Measurements from ENCODE around the gene SSRP1.
"Not testable (repeated sequence)": the region's sequence is repeated elsewhere in the genome, so short reads cannot be mapped to it uniquely, and the experiment has no call there.

Gene SSRP1

GRCh38 chr11:57368845-57369232 lies 33.1 kb upstream of the SSRP1 start:
- Histone ChIP-seq H3K4me1 (ENCODE audit: control insufficient read depth, insufficient read depth, low read length) (peaks cover 14% of the 10 kb centered on the region), H3K36me3 (ENCODE audit: control insufficient read depth, insufficient read depth, low read length) (no peaks in the 10 kb centered on the region), H3K9ac (ENCODE audit: low read depth, low read length) (no peak overlapping the region), H3K4me3 (ENCODE audit: low read depth, low read length) (no peak overlapping the region), H3K27me3 (ENCODE audit: control insufficient read depth, insufficient read depth, low read length) (peaks cover 3% of the 10 kb centered on the region), H3K9me3 (ENCODE audit: control insufficient read depth, insufficient read depth, low read length) (no peaks in the 10 kb centered on the region)

GRCh38 chr11:57368106-57368844 lies 32.6 kb upstream of the SSRP1 start:
- peaks cover 3% of the 10 kb centered on the region for H3K27me3 ChIP-seq (ENCODE audit: control insufficient read depth, insufficient read depth, low read length)
- H3K9ac ChIP-seq (ENCODE audit: low read depth, low read length), result no peak overlapping the region
- H3K4me1 ChIP-seq (ENCODE audit: control insufficient read depth, insufficient read depth, low read length), result peaks cover 14% of the 10 kb centered on the region

GRCh38 chr11:57364851-57365660 lies 29.4 kb upstream of the SSRP1 start:
- no peaks in the 10 kb centered on the region for H3K36me3 ChIP-seq (ENCODE audit: control insufficient read depth, insufficient read depth, low read length)
- no peak overlapping the region for H3K9ac ChIP-seq (ENCODE audit: low read depth, low read length)
- H3K4me3 ChIP-seq (ENCODE audit: low read depth, low read length), result no peak overlapping the region
- peaks cover 5% of the 10 kb centered on the region for H3K27me3 ChIP-seq (ENCODE audit: control insufficient read depth, insufficient read depth, low read length)
- H3K4me1 ChIP-seq (ENCODE audit: control insufficient read depth, insufficient read depth, low read length), result peaks cover 15% of the 10 kb centered on the region
- H3K9me3 ChIP-seq (ENCODE audit: control insufficient read depth, insufficient read depth, low read length), result no peaks in the 10 kb centered on the region

More at GRCh38 chr11:57368106-57368844, 32.6 kb upstream of the SSRP1 start:
- Histone ChIP-seq H3K36me3 (ENCODE audit: control insufficient read depth, insufficient read depth, low read length) (no peaks in the 10 kb centered on the region), H3K4me3 (ENCODE audit: low read depth, low read length) (no peak overlapping the region), H3K9me3 (ENCODE audit: control insufficient read depth, insufficient read depth, low read length) (no peaks in the 10 kb centered on the region)

GRCh38 chr11:57363131-57364080 lies 27.7 kb upstream of the SSRP1 start:
- Histone ChIP-seq H3K27me3 (ENCODE audit: control insufficient read depth, insufficient read depth, low read length) (peaks cover 5% of the 10 kb centered on the region), H3K9me3 (ENCODE audit: control insufficient read depth, insufficient read depth, low read length) (no peaks in the 10 kb centered on the region), H3K36me3 (ENCODE audit: control insufficient read depth, insufficient read depth, low read length) (no peaks in the 10 kb centered on the region), H3K4me1 (ENCODE audit: control insufficient read depth, insufficient read depth, low read length) (peaks cover 16% of the 10 kb centered on the region), H3K4me3 (ENCODE audit: low read depth, low read length) (no peak overlapping the region), H3K9ac (ENCODE audit: low read depth, low read length) (no peak overlapping the region)

- no peak overlapping the region for H3K4me3 ChIP-seq (ENCODE audit: low read depth, low read length)
- peaks cover 5% of the 10 kb centered on the region for H3K27me3 ChIP-seq (ENCODE audit: control insufficient read depth, insufficient read depth, low read length)
- no peaks in the 10 kb centered on the region for H3K9me3 ChIP-seq (ENCODE audit: control insufficient read depth, insufficient read depth, low read length)
- no peak overlapping the region for H3K9ac ChIP-seq (ENCODE audit: low read depth, low read length)
- H3K36me3 ChIP-seq (ENCODE audit: control insufficient read depth, insufficient read depth, low read length), result no peaks in the 10 kb centered on the region
- H3K4me1 ChIP-seq (ENCODE audit: control insufficient read depth, insufficient read depth, low read length), result peaks cover 16% of the 10 kb centered on the region
These were observed 26.2 kb upstream of the SSRP1 start for GRCh38 chr11:57361926-57362325.

GRCh38 chr11:57361420-57361819 lies 25.7 kb upstream of the SSRP1 start:
- H3K9me3 ChIP-seq (ENCODE audit: control insufficient read depth, insufficient read depth, low read length); H3K27me3 ChIP-seq (ENCODE audit: control insufficient read depth, insufficient read depth, low read length); H3K4me3 ChIP-seq (ENCODE audit: low read depth, low read length); H3K36me3 ChIP-seq (ENCODE audit: control insufficient read depth, insufficient read depth, low read length); H3K9ac ChIP-seq (ENCODE audit: low read depth, low read length): not testable (repeated sequence)
- H3K4me1 ChIP-seq (ENCODE audit: control insufficient read depth, insufficient read depth, low read length), result peaks cover 16% of the 10 kb centered on the region

- Histone ChIP-seq H3K9ac (ENCODE audit: low read depth, low read length) (no peak overlapping the region), H3K27me3 (ENCODE audit: control insufficient read depth, insufficient read depth, low read length) (peaks cover 5% of the 10 kb centered on the region), H3K4me3 (ENCODE audit: low read depth, low read length) (no peak overlapping the region), H3K9me3 (ENCODE audit: control insufficient read depth, insufficient read depth, low read length) (no peaks in the 10 kb centered on the region), H3K4me1 (ENCODE audit: control insufficient read depth, insufficient read depth, low read length) (peaks cover 16% of the 10 kb centered on the region), H3K36me3 (ENCODE audit: control insufficient read depth, insufficient read depth, low read length) (no peaks in the 10 kb centered on the region)
These were observed 25.3 kb upstream of the SSRP1 start for GRCh38 chr11:57360991-57361390.

GRCh38 chr11:57359896-57360690 lies 24.4 kb upstream of the SSRP1 start:
- H3K4me1 ChIP-seq (ENCODE audit: control insufficient read depth, insufficient read depth, low read length), result peaks cover 9% of the 10 kb centered on the region
- no peaks in the 10 kb centered on the region for H3K36me3 ChIP-seq (ENCODE audit: control insufficient read depth, insufficient read depth, low read length)
- no peaks in the 10 kb centered on the region for H3K9me3 ChIP-seq (ENCODE audit: control insufficient read depth, insufficient read depth, low read length)
- H3K27me3 ChIP-seq (ENCODE audit: control insufficient read depth, insufficient read depth, low read length), result peaks cover 5% of the 10 kb centered on the region
- H3K4me3 ChIP-seq (ENCODE audit: low read depth, low read length), result no peak overlapping the region
- no peak overlapping the region for H3K9ac ChIP-seq (ENCODE audit: low read depth, low read length)

- Histone ChIP-seq H3K4me1 (ENCODE audit: control insufficient read depth, insufficient read depth, low read length) (peaks cover 3% of the 10 kb centered on the region), H3K27me3 (ENCODE audit: control insufficient read depth, insufficient read depth, low read length) (peaks cover 5% of the 10 kb centered on the region), H3K9me3 (ENCODE audit: control insufficient read depth, insufficient read depth, low read length) (no peaks in the 10 kb centered on the region), H3K9ac (ENCODE audit: low read depth, low read length) (no peak overlapping the region), H3K4me3 (ENCODE audit: low read depth, low read length) (no peak overlapping the region), H3K36me3 (ENCODE audit: control insufficient read depth, insufficient read depth, low read length) (no peaks in the 10 kb centered on the region)
These were observed 23.7 kb upstream of the SSRP1 start for GRCh38 chr11:57359396-57359795.

GRCh38 chr11:57358991-57359390 lies 23.3 kb upstream of the SSRP1 start:
- Histone ChIP-seq H3K4me3 (ENCODE audit: low read depth, low read length) (no peak overlapping the region), H3K4me1 (ENCODE audit: control insufficient read depth, insufficient read depth, low read length) (peaks cover 2% of the 10 kb centered on the region), H3K9me3 (ENCODE audit: control insufficient read depth, insufficient read depth, low read length) (no peaks in the 10 kb centered on the region), H3K36me3 (ENCODE audit: control insufficient read depth, insufficient read depth, low read length) (no peaks in the 10 kb centered on the region), H3K27me3 (ENCODE audit: control insufficient read depth, insufficient read depth, low read length) (peaks cover 3% of the 10 kb centered on the region), H3K9ac (ENCODE audit: low read depth, low read length) (no peak overlapping the region)

GRCh38 chr11:57358543-57358961 lies 22.9 kb upstream of the SSRP1 start:
- H3K9me3 ChIP-seq (ENCODE audit: control insufficient read depth, insufficient read depth, low read length), result no peaks in the 10 kb centered on the region
- peaks cover 2% of the 10 kb centered on the region for H3K4me1 ChIP-seq (ENCODE audit: control insufficient read depth, insufficient read depth, low read length)
- no peak overlapping the region for H3K4me3 ChIP-seq (ENCODE audit: low read depth, low read length)

More at GRCh38 chr11:57358543-57358961, 22.9 kb upstream of the SSRP1 start:
- peaks cover 2% of the 10 kb centered on the region for H3K27me3 ChIP-seq (ENCODE audit: control insufficient read depth, insufficient read depth, low read length)
- H3K36me3 ChIP-seq (ENCODE audit: control insufficient read depth, insufficient read depth, low read length), result no peaks in the 10 kb centered on the region
- H3K9ac ChIP-seq (ENCODE audit: low read depth, low read length), result no peak overlapping the region

All from iPS-15b (cell line).